MM.1S (cell line): ENCODE results near the gene HAPLN2.

Experiments
- DNase-seq: peaks from one replicate; pipeline ENCODE4 v3.0.0-alpha.2; 2015
- H2AFZ ChIP-seq: fragments of 300-600 bp; sonication (generic); 2 replicates; pipeline ENCODE4 v1.6.0; 2016; ENCODE audit warnings: antibody characterized with exemption, low read length
- H3F3A ChIP-seq: fragments of 300-600 bp; sonication (generic); 2 replicates; pipeline ENCODE4 v1.6.1; 2016; ENCODE audit warnings: mild to moderate bottlenecking, antibody characterized with exemption, low read length, moderate library complexity, mixed read lengths; ENCODE audit not compliant: insufficient read depth
- H3K27ac ChIP-seq: fragments of 300-600 bp; sonication (generic); 2 replicates; pipeline ENCODE4 v1.5.1; 2016; ENCODE audit warnings: mild to moderate bottlenecking, low read length
- H3K27me3 ChIP-seq: fragments of 300-600 bp; sonication (generic); replicated peaks from 2 replicates; pipeline ENCODE4 v1.6.0; 2016; ENCODE audit warnings: low read length; ENCODE audit not compliant: insufficient read depth
- H3K36me3 ChIP-seq: fragments of 300-600 bp; sonication (generic); replicated peaks from 2 replicates; pipeline ENCODE4 v1.6.1; 2016; ENCODE audit warnings: mild to moderate bottlenecking, low read length, mixed read lengths; ENCODE audit not compliant: insufficient read depth
- H3K4me1 ChIP-seq: fragments of 300-600 bp; sonication (generic); 2 replicates; pipeline ENCODE4 v1.6.1; 2016; ENCODE audit warnings: low read length, mixed read lengths
- H3K4me2 ChIP-seq: fragments of 300-600 bp; sonication (generic); 2 replicates; pipeline ENCODE4 v1.6.0; 2016; ENCODE audit warnings: low read depth, low read length
- H3K4me3 ChIP-seq: fragments of 300-600 bp; sonication (generic); 2 replicates; pipeline ENCODE4 v1.5.1; 2016; ENCODE audit warnings: low read length, mixed read lengths
- H3K79me2 ChIP-seq: fragments of 300-600 bp; sonication (generic); 2 replicates; pipeline ENCODE4 v1.6.1; 2016; ENCODE audit warnings: mixed run types, low read length, mixed read lengths
- H3K9ac ChIP-seq: fragments of 300-600 bp; sonication (generic); 2 replicates; pipeline ENCODE4 v1.6.1; 2016; ENCODE audit warnings: low read length, mixed read lengths
- H3K9me2 ChIP-seq: fragments of 300-600 bp; sonication (generic); replicated peaks from 2 replicates; pipeline ENCODE4 v1.6.1; 2016; ENCODE audit warnings: mild to moderate bottlenecking, low read length, mixed read lengths; ENCODE audit not compliant: insufficient read depth
- H3K9me3 ChIP-seq: fragments of 300-600 bp; sonication (generic); replicated peaks from 2 replicates; pipeline ENCODE4 v1.6.1; 2016; ENCODE audit warnings: mild to moderate bottlenecking, low read length, mixed read lengths; ENCODE audit not compliant: insufficient read depth
- H4K20me1 ChIP-seq: fragments of 300-600 bp; sonication (generic); 2 replicates; pipeline ENCODE4 v1.6.1; 2016; ENCODE audit warnings: mild to moderate bottlenecking, low read length, moderate library complexity, mixed read lengths; ENCODE audit not compliant: insufficient read depth
- CTCF ChIP-seq: fragments of 300-600 bp; sonication (generic); IDR thresholded peaks from 2 replicates; pipeline ENCODE4 v1.5.1; 2016; ENCODE audit warnings: antibody characterized with exemption, low read length, mixed read lengths
- EZH2 ChIP-seq: fragments of 300-600 bp; sonication (generic); optimal IDR thresholded peaks from 2 replicates; pipeline ENCODE3; 2017; ENCODE audit warnings: low read depth, mild to moderate bottlenecking, antibody characterized with exemption, low read length, mixed read lengths
- EZH2phosphoT487 ChIP-seq: fragments of 300-600 bp; sonication (generic); IDR thresholded peaks from 2 replicates; pipeline ENCODE4 v1.6.1; 2018; ENCODE audit warnings: antibody characterized with exemption, low read length

The HAPLN2 gene

GRCh38 chr1:156594190-156594589 is 25.0 kb upstream of the HAPLN2 start:
- Histone ChIP-seq H3K9me3 (no peaks in the 10 kb centered on the region), H3K27ac (no peak overlapping the region), H3K9ac (no peak overlapping the region), H3K79me2 (peaks cover 53% of the 10 kb centered on the region), H4K20me1 (no peaks in the 10 kb centered on the region), H3K4me3 (no peak overlapping the region), H3K36me3 (peaks cover 18% of the 10 kb centered on the region; the same call in 1 of the 2 replicates), H3K9me2 (no peaks in the 10 kb centered on the region), H2AFZ (no peak overlapping the region), H3F3A (peaks cover 37% of the 10 kb centered on the region), H3K4me2 (no peak overlapping the region), H3K4me1 (peaks cover 20% of the 10 kb centered on the region), H3K27me3 (no peaks in the 10 kb centered on the region)
- DNase-seq, result no peak
- TF ChIP-seq EZH2phosphoT487 (no peak), CTCF (no peak), EZH2 (no peak)

- no peak overlapping the region for H3K9ac ChIP-seq
These were observed 24.2 kb upstream of the HAPLN2 start for GRCh38 chr1:156595016-156595415.

GRCh38 chr1:156596426-156596825 is 22.8 kb upstream of the HAPLN2 start:
- no peaks in the 10 kb centered on the region for H3K27me3 ChIP-seq
- no peak overlapping the region for H3K4me3 ChIP-seq
- peaks cover 75% of the 10 kb centered on the region for H3K79me2 ChIP-seq
- TF ChIP-seq EZH2, result no peak
- TF ChIP-seq EZH2phosphoT487, result no peak
- no peak for TF ChIP-seq CTCF
- no peaks in the 10 kb centered on the region for H3K9me2 ChIP-seq
- no peak overlapping the region for H3K4me2 ChIP-seq
- peaks cover 39% of the 10 kb centered on the region for H3F3A ChIP-seq
- no peaks in the 10 kb centered on the region for H3K9me3 ChIP-seq
- peaks cover 14% of the 10 kb centered on the region for H3K4me1 ChIP-seq
- peaks cover 18% of the 10 kb centered on the region; the same call in 1 of the 2 replicates for H3K36me3 ChIP-seq
- no peaks in the 10 kb centered on the region for H4K20me1 ChIP-seq
- no peak overlapping the region for H2AFZ ChIP-seq
- no peak overlapping the region for H3K9ac ChIP-seq
- no peak overlapping the region for H3K27ac ChIP-seq
- no peak for DNase-seq

More at GRCh38 chr1:156595016-156595415, 24.2 kb upstream of the HAPLN2 start:
- no peak overlapping the region for H3K4me3 ChIP-seq
- no peak overlapping the region for H2AFZ ChIP-seq
- H3K27me3 ChIP-seq, result no peaks in the 10 kb centered on the region
- H3K9me3 ChIP-seq, result no peaks in the 10 kb centered on the region
- peaks cover 61% of the 10 kb centered on the region for H3K79me2 ChIP-seq
- no peak overlapping the region for H3K27ac ChIP-seq
- no peak overlapping the region for H3K4me2 ChIP-seq
- peaks cover 21% of the 10 kb centered on the region for H3K4me1 ChIP-seq
- no peak for DNase-seq
- peaks cover 18% of the 10 kb centered on the region; the same call in 1 of the 2 replicates for H3K36me3 ChIP-seq
- peaks cover 40% of the 10 kb centered on the region for H3F3A ChIP-seq
- TF ChIP-seq EZH2, result no peak
- TF ChIP-seq CTCF, result no peak
- TF ChIP-seq EZH2phosphoT487, result no peak
- no peaks in the 10 kb centered on the region for H3K9me2 ChIP-seq
- H4K20me1 ChIP-seq, result no peaks in the 10 kb centered on the region
